ENCODE measurements around the gene SLC36A4.
"Not testable (repeated sequence)": the region's sequence is repeated elsewhere in the genome, so short reads cannot be mapped to it uniquely, and the experiment has no call there.

Gene SLC36A4
- total RNA-seq: 15.6 to 54.1 (median 39.0) reads per million in 18 experiments

DNA sequence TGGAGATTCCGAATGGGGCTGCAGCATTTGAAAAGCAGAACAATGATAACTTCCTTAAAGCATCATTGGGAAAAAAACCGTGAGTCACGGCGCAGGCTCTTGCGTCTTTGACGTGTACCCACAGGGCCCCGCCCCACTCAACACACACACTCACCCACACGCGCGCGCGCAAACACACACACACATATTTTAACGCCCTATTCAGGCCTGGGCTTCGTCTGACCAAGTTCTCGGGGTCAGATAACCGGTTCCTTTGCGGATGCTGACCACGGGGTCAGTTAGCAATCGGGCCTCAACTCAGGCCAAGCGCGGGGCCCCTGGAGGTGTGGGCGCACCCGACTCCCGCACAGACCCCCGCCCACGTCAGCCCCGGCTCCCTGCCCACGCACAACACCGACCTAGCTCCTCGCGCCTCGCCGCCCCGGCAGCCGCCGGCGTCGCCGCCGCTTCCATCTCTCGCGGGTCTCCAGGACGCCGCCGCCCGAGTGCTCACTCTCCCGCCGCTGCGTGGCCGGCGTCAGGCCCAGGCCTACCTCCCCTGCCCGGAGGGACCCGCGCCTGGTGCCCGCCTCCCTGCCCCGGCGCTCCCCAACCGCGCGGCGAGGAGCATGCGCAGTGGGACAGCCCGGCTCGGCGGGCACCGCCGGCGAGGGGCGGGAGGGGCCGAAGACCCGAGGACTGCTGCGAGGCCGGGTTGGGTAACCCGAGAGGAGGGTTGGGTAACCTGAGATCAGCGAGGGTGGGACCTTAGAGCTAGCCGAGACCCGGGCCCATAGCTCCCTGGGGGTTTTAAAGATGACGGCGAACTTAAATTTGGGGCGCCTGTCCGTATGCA lies at the start of gene SLC36A4:
Gene SLC36A4 (minus strand): TSS at position 612 of the 835 bp plus-strand sequence. CDS start 159 bp downstream, at position 453.
- DNase-seq: peak; percentile 98 to 99

DNA sequence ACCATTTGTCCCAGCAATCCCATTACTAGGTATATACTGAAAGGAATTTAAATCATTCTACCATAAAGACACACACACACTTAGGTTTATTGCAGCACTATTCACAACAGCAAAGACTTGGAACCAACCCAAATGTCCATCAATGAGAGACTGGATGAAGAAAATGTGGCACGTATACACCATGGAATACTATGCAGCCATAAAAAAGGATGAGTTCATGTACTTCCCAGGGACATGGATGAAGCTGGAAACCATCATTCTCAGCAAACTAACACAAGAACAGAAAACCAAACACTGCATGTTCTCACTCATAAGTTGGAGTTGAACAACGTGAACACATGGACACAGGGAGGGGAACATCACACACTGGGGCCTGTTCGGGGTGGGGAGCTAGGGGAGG lies 49.0 kb upstream of the SLC36A4 start:
- not testable (repeated sequence) for DNase-seq

DNA sequence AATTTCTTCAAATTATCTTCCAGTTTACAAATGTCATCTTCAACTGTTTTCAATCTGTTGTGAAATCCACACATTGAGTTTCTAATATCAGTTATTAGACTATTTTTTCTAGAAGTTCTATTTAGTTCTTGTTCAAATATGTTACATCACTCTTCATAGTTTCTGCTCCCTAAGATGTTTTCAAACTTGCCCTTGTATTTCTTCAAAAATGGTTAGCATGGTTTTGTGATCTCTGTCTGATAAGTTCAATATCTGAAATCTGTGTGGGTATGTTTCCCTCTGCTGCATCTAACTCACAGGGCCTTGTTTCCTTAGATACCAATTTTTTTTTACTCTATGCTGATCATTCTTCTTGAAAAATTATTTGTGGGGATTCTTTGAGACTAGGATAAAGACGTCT lies 46.2 kb upstream of the SLC36A4 start:
- no peak for DNase-seq

DNA sequence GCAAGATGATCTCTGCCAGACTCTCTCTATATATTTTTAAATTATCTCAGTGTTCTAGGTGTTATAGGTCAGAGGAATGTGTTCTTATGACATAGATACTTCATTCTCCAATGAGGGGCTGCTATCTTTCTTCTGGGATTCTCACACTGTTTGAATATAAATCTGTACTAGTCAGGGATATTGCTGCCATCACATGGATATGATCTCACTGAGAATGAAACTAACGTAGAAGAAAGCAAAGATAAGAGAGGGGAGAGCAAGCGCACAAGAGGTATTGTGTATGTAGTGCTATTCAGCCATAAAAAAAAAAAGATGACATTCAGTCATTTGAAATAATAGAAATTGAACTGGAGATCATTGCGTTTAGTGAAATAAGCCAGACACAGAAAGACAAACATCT lies 42.2 kb upstream of the SLC36A4 start:
- DNase-seq: no peak

DNA sequence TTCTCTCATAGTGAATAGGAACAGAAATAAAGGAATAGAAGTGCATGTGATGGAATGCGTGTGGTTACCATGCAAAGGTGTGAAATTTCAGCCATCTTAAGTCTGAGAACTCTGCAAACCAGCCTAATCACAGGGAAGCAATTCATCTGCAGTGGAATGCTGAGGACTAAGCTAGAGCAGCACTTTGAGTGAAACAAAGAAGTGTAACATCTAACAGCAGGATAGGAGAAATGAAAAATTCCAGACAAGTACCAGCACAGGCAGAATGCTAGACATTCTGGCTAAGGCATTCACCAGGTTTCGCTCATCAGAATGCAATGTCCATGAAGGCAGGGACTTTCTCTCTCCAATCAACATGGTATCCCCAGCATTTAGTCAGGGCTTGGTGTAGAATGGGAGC lies 41.2 kb upstream of the SLC36A4 start:
- no peak for DNase-seq

DNA sequence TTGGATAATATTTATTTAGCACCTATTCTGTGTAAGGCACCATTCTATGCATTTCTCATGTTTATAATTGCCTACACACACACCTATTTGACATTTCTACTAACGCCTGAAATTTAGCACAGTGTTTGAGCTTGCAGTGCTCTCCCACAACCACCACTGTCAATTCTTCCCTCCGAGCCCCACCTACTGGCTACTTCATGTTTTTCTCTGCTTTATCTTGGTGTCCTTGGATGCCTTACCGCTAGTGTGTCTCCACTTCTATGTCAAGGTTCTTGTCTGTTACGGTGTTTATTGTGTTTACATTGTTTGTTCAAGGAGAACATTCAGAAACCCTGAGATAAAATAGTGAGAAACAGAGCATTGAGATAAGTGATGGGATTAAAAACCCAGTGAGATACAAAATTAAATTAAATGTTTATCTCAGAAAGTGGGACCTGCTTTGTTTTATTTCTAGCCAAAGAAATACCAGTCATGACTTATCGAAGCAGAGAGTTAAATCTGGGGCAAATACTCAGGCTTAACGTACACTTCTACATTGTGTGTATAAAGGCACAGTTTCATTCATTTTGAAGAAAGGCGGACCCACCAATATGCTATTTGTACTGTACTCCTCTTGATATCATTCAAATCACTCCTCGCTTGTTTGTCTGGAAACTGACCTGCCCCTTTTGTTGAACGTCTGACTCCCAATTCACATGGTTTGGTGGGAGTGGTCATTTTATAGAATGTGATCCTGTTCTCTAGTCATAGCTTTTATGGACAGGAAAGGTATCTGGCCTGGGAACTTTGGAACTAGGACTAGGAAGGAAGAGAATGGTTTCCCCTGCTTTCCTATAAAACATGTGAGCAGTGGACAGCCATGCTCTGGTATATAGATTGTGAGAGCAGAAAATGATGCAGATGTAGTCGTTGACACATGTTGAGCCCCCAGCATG lies 39.2 kb upstream of the SLC36A4 start:
- DNase-seq: peak; percentile 23 to 42

DNA sequence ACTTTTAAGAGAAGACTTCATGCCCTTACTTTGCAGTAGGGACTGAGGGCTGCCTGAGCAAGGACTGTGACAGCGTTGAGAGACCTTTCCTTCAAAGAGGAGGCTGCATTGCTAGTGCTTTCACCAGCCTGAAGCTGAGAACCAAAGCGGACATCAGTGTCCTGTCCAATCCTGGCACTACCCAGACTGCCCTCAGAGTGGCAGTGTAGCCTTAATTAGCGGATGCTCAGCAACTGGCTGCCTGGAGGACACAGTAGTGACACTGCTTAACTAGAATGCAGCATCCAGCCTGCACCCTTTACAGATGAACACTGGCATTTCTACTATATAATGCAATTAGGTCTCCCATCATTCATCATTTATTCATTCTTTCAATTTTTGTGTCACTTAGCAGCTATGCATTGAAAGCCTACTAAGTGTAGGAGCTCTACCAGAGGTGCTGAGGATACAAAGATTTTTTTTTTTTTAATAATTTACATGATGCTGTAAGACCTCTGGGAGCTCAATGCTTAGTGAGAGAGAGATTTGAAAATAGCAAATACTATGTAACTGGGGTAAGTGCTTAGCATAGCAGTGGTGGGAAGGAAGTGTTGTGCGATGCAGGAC lies 36.9 kb upstream of the SLC36A4 start:
- DNase-seq: peak; percentile 80 to 81

DNA sequence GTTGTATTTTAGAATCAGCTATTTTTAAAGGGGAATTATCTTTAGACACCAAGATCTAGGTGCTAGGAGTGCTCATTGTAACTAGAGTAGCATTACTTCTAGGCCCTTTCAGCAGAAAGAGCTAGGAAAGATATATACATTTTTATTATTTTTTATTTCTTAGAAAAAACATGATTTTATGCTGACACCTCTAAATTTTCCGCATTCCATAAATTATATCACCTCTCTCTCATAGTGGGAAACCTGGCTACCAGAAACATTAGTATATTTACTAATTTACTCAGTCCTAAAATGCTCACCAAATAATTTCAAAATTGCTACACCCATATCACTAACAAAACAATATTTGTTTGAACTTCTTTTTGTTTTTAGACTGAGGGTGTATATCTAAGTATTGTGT lies 32.1 kb upstream of the SLC36A4 start:
- no peak for DNase-seq

DNA sequence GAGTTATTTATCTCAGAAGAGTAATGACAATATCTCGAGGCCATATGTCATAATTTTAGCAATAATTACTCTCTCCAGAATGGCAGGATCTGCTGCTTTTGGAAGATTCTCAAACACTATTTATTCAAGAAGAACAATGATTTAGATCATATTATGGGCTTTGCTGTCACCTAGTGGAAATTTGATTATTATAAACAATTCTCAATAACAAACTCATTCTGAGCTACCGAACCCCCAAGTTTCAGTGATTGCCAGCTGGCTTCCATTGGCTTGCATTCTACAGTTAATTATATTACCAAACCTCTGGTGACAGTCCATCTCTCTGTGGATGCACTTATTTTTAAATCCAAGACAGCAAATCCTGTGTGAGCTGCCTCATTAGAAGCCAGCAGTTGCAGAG lies 27.9 kb upstream of the SLC36A4 start:
- DNase-seq: peak in 1 of 2 donors; percentile 46

DNA sequence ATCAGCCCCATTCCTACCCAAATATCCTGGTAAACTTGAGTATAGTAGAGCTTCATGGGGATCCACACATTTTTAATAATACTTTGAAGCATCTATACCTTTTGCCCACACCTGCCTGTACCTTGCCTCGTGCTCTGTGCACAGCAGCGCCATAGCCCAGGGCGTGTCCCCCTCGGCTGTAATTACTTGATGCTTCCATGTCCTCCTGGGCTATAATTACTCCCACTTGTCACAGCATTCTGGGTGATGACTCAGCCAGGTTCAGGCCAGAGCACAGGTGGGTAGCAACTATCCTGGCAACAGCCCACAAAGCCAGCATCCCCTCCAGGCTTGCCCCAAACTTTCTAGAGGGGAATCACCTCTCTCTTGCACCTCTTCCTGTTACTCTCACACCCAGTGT lies 23.7 kb upstream of the SLC36A4 start:
- no peak for DNase-seq

DNA sequence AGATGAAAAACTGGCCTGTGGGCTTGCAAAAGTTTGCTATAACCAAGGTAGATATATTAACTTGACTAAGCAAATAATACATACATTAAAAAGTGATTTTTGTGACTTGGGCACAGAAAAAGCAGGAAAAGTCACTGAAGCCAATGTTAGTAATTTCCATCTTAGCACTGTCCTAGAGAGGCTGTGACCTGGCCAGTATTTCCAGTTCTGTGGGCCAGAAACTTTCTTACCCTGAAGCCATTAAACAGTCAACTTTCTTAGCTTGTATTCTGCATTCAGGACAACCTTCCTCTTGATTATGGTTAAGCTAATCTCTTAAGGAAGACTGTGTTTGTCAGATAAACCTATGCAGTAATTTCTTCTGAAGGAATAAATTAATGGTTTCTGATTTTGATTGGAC lies 22.3 kb upstream of the SLC36A4 start:
- DNase-seq: no peak

DNA sequence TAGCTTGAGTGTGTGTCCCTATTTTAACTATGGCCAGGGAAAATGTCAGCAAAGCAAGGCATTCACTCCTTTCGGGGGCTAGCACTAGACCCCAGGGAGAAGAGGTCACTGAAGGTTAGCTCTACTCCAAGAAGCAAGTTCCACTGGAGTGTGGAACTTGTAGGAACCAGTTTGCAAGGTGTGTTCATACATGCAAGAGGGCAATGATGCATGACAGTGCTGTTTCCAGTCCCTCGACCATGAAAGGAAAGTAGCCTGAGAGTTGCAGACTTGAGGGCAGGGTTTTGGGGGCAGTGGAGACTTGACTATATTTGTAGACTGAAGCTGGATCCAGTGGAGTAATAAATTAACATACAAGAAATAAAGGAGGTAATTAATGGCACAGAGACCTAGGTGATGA lies 21.6 kb upstream of the SLC36A4 start:
- DNase-seq: no peak

DNA sequence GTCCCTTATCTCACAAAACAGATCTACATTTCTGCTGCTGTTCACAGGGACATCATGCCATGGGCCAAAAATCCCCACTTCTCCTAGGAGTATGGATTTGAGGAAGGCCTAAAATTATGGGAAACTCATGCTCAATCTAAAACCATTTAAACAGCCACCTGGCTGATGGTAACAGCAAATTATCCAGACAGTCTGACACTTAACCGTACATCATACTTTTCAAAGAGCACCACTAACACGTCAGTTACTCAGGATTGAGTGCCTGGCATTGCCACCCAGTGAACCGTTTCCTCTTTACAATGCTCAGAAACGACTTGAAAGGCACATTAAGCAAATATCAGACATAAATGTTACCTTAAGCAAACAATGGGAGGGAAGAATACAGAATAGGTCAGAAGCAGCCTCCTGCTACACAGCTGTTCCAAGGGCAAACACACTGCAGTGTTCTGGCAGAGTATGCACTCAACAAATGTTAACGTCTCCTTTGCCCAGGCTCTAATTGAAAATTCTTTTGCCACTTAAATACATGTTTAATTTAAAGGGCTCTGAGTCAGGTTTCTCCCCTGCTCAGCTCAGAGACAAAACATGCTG lies 18.8 kb upstream of the SLC36A4 start:
- no peak for DNase-seq

DNA sequence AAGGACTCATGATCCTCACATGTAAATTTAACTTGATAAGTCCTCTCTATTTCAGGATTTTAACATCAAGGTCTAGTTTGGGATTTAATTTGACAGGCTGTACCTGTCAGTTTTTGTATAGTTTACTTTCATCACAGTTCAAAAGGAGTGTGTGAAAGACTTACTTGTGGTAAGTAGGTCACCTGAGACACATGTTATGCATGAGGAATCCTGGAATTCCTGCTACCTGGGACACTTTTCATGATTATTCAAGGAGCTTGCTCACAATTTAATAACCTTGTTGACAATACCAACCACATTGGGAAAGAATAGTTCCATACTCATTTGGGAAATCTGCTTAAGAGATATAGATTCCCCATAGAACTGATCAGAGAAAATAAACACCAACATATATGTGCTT lies 15.8 kb upstream of the SLC36A4 start:
- no peak for DNase-seq

DNA sequence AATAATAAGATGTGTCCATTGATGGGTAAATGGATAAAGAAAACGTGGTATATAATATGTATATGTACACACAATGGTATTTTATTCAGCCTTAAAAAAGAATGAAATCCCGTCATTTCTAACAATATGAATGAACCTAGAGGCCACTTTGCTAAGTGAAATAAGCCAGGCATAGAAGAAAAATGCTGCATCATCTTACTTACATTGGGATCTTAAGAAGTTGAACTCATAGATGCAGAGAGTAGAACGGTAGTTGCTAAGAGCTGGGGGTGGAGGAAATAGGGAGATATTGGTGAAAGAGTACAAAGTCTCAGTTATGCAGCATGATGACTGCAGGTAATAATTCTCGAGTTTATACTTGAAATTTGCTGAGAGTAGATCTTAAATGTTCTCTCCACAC lies 14.3 kb upstream of the SLC36A4 start:
- DNase-seq: no peak

DNA sequence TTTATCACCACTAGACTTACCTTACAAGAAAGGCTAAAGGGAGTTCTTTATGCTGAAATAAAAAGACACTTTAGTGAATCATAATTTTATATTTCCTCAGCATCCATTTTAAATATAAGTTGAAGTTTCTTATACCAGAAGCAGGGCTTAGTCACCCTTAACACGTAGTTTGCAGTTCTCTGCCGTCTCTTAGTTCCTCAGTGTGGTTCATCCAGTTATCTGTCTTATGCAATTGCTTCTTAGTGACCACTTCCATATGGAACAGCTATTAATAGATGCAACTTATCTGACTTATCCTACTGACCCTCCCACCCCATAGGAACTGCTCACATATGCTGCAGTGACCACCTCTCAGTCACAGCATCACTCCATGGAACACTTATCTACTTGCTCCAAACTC lies 11.7 kb upstream of the SLC36A4 start:
- peak; percentile 69 to 72 for DNase-seq

DNA sequence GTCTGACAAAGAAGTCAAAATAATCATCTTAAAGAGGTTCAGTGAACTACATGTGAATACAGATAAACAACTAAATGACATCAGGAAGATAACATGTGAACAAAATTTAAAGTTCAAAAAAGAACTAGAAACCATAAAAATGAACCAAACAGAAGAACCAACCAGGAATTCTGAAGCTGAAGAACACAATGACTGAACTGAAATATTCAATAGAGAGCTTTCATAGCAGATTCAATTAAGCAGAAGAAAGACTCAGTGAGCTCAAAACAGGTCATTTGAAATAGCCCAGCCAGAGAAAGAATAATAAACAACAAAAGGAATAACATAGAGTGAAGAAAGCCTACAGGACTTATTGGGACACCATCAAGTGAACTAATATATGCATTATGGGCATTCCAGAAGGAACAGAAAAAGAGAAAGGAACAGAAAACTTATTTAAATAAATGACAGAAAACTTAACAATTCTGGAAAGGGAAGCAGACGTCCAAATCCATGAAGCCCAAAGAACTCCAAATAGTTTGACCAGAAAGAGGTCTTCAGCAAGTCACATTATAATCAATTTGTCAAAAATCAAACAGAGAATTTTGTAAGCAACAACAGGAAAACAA lies 11.0 kb upstream of the SLC36A4 start:
- DNase-seq: no peak

DNA sequence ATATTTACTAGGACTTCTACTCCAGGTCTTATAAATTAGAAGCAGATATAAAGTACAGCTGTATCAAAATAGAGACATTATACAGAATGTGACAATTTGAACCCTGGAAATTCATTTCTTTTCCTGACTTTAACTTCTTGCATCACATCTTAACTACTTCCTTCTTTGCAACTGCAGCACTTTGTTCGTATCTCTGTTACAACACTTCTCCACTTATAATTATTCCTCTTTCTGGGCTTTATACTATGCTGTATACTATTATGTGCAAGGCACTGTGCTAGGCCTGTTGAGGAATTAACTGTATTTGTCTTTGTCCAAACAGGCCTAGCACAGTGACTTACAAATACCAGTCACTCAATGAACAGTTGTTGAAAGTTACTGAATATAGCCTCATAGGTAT lies 1.8 kb upstream of the SLC36A4 start:
- DNase-seq: peak; percentile 48 to 87

DNA sequence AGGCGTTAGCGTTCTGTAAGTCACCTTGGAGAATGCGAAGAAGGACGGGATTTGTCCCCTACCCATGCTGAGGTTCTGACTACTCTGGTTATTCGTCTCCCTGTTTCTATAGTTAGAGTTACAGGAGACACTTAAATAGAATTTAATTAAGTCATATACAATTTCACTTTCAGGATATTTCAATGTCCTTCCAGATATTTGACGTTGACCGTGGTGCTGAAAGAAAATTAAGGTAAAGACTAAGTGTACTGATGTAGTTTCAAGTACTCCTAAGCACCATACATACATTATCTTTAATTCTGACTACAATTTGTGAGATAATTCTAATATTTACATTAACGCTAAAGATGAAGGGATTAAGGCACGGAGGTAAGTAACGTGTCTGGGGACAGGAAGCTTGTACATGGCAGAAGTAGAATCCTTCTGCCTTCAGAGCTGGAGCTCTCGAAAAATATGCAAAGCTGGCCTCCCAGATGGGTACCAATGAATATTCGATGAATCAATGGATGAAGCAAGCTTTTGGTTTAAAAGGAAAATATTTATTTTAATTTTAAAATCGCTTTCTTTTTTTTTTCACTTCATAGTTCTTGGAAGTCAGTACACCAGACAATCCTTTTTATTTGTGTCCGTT lies 539 bp upstream of the SLC36A4 start:
- DNase-seq: peak in 1 of 2 donors; percentile 26

DNA sequence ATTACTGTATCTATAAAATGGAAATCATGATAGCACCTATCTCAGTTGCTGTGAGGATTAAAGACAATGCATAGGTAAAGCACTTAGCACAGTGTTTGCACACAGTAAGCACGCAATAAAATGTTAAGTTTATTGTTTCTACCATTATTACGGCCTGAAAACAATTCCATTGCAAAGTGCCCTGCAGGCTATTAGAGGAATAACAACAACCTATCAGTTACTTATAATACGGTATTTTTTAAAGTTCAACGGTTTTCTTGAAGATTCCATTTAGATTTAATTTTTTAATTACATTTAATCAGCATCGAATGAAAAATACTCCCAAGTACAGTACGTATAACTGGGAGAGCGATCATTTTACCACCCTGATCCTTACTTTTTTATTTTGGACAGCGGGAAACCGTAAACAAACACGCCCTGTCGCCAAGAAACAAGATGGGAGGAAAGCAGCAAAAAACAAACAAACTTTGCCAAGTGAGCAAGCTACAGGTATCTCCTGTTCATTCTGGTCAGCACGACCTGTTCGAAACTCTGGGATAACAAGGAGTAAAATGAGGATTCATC lies 893 bp downstream of the SLC36A4 start:
- peak in 1 of 2 donors; percentile 22 for DNase-seq

DNA sequence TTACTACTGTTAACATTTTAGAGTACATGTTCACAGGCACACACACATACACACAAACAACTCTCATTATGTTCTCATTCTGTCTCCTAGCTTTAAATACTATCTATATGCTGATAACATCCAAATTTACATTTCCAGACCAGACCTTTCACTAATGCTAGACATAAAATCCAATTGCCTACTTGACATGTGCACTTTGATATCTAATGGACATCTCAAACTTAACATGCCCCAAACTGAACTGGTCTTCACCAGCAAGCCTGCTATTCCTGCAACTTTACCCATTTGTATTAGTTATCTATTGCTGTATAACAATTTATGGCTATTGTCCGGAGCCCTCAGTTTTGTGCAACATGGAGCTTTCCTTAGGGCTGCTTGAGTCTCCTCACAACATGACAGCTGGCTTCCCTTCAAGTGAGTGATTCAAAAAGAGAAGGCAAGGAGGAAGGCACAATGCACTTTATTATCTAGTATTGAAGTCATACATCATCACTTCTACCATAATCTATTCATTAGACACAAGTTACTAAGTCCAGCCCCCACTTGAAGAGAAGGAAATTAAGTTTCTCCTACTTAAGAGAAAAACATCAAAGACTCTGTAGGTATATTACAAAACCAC lies 3.0 kb downstream of the SLC36A4 start:
- DNase-seq: no peak

Measured in inflammatory macrophage (primary cell).